HG03520 (cell line): Measurements from ENCODE around the gene ZFAND5.

ENCODE experiments used
- ATAC-seq: cut with Tn5 transposase; IDR thresholded peaks from one replicate; pipeline ENCODE4 v1.9.1; 2021; ENCODE audit warnings: mild to moderate bottlenecking, moderate library complexity; ENCODE audit not compliant: unreplicated experiment

The ZFAND5 gene, protein sequence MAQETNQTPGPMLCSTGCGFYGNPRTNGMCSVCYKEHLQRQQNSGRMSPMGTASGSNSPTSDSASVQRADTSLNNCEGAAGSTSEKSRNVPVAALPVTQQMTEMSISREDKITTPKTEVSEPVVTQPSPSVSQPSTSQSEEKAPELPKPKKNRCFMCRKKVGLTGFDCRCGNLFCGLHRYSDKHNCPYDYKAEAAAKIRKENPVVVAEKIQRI

DNA sequence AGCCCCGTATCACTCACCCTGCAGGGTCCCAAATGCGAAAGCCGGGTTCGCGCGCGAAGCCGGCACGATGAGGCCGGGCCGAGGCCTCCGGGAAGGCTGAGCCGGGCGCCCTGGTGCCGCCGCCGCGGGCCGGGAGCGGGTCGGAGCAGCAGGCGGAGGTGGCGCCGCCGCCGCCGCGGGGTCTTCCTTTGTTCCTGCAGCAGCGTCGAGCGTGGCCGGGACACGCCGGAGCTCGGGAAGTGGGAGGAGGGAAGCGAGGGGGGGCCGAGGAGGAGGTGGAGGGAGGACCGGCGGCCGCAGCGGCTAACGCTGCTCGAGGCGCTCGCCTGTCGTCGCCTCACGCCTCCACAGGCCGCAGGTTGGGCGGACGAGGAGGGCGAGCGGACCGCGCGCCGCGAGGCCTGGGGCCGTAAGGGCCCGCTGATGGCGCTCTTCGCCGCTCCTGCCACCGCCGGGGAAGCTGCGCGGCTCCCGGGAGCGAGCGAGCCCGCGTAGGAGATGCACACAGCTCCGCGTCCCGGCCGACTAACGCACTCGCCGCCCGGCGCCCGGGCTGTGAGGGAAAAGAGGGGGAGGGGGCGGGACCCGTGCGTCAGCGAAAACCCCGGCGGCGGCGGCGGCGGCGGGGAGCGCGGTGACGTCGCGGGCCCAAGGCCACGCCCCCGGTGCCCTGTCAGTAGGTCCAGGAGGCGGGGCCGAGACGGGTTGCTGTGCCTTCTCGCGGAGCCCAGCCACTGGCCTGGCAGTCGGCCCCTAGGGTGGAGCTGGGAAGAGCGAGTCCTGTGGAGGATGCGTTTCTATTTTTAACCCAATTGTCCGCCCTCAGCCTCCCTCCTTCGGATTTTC, at the start of gene ZFAND5:
Gene ZFAND5 (minus strand): TSS at position 530 of the 846 bp plus-strand sequence. CDS start 4,430 bp downstream, outside the sequence.
- peak; percentile 77 for ATAC-seq

DNA sequence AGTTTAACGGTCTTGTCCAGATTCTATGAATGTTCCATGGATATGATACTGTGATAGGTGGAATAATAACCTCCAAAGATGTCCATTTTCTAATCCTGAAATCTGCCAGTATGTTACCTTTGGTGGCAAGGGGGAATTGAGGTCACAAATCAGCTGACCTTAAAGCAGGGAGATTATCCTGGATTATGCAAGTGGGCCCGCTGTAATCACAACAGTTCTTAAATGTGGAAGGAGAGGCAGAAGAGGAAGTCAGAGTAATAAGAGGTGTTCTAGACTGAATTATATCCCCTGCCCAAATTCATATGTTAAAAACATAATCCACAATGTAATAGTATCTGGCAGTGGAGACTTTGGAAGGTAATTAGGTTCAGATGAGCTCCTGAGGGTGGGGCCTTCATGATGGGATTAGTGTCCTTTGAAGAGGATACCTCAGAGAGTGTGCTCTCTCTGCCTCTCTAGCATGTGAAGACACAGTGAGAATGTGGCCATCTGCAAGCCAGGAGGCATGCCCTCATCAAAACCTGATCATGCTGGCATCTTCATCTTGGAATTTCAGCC, 47.6 kb upstream of the ZFAND5 start:
- ATAC-seq: no peak

DNA sequence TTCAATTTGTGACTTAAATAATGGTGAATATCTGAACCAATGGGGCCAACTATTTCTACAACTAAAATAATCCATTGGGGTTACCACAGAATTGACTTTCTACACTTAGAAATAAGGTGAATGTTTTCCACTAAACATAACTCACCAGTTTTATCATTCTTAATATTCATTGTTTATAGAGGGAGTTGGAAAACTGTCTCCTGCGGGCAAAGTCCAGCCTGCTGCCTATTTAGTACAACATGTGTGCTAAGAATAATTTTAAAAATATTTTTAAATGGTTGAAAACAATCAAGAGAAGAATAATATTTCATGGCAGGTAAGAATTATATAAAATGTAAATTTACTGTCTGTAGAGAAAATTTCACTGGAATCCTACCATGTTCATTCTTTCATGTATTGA, 45.2 kb upstream of the ZFAND5 start:
- ATAC-seq: no peak

DNA sequence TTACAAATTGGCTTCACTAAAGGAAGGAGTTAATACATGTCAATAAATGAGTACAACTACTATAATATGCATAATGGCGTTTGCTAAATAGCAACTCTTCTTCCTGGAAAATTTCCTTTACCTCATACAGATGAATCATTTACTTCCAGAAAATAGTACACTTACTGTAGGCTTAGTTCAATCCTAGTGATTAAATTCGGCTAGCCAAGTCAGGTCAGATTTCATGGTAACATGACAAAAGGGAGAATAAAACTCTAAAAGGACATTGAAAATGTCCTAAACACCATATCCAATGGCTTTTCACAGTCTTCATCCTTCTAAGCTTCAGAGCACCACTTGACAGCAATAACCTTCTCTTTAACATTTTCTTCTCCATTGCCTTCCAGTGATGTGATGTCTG, 42.1 kb upstream of the ZFAND5 start:
- ATAC-seq: no peak

DNA sequence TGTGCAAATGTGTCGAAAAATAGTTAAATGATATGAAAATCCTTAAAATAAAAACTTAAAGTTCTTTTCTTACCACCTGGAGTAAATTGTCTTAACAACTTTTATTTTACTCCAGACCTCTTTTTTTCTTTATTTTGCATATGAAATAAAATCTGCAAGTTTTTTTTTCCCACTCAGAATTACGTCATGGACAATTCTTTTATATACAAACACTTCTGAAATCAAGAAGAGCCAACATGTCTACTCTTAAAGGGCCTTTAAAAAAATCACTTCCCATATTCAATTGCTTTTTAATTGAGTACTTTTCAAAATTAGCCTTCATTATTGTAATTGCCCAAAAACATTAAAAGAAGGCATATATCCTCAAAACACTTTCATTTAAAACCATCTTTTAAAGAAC, 37.7 kb upstream of the ZFAND5 start:
- ATAC-seq: no peak

DNA sequence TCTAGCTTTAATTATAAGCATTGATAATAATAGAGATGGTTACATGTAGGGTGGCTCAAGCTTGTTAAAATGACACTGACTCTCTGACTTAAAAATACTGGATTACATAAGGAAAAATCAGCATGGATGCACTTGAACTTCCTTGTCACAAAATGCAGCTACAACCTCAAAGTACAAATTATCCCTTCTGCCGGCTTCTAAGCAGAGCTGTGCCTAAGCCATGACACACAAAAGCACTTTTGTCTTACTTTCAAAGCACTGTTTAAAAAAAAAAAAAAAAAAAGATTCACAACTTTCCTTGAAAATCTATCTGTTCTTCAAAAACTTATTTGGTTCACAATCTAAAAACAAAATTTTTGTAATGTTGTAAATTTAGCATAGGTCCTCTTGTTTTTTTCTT, 36.4 kb upstream of the ZFAND5 start:
- no peak for ATAC-seq

DNA sequence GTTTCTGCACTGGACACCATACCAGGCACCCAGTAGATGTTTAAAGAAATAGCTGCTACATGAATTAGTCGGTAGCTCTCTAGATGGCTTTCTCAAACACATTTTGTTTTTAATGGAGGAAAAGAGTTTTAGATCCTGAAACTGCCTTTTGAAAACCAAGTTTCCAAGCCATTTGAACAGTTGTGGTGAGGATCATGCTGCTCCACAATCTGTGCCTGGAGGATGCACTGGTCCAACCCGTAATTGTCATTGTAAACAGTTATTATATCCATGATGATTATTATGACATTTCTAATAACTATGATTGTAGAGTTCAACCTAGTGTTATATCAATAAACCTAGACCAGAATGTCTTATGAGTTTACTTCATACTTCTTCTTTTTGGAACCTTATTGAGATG, 35.9 kb upstream of the ZFAND5 start:
- no peak for ATAC-seq

DNA sequence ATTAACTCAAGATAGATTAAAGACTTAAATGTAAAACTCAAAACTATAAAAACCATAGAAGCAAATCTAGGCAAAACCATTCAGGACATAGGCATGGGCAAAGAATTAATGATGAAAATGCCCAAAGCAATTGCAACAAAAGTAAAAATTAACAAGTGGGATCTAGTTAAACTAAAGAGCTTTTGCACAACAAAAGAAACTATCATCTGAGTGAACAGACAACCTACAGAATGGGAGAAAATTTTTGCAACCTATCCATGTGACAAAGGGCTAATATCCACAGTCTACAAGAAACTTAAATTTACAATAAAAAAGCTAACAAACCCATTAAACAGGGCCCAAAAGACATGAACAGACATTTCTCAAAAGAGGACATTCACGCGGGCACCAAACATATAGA, 34.4 kb upstream of the ZFAND5 start:
- no peak for ATAC-seq

DNA sequence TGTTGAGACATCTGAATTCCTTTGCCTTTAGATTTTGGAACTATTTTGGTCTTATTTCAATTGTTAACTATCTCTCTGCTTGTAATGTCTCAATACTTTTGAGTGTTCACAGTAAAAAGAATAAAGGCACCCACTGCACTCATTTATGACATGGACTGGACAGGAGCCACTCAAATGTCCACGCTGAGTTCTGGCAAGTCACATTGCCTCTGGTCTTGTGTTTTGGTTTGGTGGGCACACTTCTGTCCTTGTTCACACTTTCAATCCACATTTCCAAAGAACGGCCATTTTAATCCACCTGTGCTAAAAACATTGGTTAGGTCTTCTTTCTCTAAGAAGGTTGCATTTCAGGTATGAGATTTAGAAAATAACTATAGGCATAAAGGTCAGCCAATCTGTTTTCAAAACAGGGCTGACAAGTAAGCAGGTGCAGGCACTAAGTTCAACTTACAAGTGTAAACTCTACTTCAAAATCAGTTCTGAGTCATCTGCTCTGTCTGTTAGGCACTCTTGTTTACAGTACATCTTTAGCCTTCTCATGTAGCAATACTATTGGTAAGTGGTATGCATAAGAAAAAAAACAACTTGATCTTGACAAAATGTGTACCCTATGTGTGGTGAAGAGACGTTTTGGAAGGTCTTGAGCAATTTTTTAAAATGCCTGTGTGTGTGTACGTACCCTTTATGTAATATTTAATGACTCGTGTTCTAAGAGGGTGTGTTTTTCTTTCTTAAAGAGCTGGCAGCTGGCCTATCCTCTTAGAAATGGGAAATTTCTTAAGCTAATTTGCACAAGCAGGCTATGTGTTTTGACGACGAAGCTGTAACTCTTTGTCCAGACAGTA, 31.5 kb upstream of the ZFAND5 start:
- no peak for ATAC-seq

DNA sequence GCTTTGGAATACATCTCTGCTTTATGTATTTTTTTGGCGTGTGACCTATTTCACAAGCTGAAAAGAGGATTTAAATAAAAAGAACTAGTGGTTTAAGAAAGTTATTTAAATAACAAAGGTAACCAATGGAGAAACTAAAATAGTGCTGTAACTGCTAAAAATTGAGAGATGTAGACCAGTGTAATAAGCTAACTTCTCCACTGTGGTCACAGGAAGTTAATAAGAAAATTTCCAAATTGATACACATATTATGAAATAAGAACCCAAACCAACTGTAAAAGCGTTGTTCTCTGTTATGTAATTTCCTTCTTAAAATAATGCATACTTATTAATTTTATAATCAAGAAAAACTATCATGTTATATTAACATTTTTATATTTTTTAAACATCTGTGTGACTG, 29.1 kb upstream of the ZFAND5 start:
- ATAC-seq: no peak

DNA sequence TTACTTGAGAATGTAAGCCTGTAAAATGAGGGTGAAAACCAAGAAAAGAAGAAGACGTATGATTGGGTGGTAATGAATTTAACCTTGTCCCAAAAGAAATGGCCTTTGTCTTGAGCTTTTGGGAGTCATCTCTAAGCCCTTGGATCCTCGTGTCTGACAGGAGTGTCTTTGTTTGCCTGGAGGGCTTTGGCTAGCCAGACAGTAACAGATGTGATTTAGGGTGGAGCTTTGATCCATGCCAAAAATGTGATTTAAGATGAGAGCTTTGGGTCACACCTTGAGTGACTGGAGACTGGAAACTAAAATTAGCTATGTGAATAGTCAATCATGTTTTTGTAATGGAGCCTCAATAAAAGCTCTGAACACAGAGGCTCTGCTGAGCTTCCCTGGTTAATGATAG, 25.9 kb upstream of the ZFAND5 start:
- ATAC-seq: no peak

DNA sequence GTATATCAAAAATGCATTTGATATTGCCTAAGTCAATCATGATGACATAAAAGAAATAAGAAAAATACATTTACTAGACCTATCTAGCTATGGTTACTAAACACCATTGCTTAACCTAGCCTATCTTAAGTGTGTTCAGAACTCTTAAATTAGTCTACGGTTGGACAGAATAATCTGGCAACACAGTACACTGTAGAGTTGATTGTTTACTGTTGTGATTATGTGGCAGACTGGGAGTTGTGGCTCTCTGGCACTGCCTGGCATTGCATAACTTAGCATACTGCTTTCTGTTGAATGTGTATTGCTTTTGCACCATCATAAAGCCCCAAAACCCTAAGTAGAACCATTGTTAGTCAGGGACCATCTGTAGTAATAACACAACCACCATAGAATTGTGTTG, 21.2 kb upstream of the ZFAND5 start:
- ATAC-seq: no peak

DNA sequence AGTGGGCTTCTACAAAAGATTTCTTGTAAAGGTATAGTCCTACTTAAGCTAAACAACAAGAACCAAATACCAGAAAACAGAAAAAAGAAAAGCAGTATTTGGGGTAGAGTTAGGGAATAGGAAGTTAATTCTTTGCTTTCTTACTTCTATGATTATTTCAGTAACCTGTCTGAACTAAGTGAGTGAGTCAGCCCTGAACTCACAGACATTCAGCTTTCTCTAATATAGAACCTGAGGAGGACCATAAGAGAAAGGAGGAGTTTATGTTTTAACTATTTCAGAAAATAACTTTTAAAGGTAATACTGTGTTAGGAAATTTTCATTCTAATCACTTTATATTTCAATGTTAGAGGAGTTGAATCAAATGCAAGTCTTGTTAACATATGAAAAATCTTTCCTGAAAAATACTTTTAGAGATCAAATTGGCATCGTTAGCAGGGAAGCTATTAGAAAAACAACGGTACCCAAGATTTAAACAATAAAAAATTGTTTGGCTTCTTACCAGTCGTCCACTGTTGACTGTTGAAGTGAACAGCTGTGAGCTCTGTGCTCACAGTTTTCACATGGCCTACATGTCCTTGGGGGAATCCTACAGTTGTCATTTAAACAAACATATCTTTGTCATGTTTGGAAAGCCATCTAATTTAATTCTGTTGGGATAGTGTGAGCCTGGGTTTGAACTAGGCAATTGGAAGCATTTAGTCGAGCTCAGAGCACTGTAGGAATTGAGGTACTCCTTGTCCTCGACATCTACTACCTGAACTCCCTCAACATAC, 19.9 kb upstream of the ZFAND5 start:
- ATAC-seq: no peak

DNA sequence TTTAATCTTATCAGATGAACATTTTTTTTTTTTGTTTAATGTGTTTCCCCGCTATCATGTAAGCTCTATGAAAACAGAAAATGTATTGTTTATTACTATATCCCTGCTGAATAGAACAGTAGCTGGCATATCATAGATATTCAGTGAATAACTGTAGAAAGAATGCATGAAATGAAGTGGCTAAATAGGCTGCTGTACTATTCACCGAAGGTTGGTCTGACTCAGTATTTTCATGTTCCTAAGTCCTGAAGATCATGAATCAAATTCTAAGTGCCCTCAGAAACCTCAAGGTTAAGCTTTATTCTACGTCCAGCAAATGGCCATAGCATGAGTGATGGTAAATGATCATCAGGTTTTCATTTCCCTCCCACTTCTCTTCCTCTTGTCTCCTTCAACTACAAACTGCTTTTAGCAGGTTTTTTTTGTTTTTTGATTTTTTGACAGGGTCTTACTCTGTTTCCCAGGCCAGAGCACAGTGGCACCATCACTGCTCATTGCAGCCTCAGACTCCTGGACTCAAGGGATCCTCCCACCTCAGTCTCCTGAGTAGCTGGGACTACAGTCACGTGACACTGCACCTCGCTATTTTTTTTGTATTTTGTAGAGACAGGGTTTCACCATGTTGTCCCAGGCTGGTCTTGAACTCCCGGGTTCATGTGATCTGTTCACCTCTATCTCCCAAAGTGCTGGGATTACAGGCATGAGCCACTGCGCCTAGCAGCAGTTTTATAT, 19.1 kb upstream of the ZFAND5 start:
- ATAC-seq: no peak

DNA sequence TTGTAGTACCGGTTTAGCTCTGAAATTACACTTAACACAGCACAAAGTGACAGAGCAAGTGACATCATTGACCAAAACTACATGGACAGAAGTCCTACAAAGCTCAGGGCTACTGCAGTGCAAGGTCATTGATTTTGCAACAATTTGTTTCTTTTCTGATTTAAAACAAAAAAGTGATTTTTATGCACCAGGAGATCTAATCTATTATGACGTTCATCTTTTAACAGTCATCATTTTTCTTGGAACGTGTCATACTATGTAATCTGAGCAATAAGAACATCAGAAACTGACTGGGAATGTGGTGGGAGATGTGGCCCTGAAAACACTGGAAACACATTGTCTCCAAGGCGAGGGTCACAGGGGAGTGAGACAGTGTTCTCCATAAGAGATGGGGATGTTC, 17.4 kb upstream of the ZFAND5 start:
- no peak for ATAC-seq

DNA sequence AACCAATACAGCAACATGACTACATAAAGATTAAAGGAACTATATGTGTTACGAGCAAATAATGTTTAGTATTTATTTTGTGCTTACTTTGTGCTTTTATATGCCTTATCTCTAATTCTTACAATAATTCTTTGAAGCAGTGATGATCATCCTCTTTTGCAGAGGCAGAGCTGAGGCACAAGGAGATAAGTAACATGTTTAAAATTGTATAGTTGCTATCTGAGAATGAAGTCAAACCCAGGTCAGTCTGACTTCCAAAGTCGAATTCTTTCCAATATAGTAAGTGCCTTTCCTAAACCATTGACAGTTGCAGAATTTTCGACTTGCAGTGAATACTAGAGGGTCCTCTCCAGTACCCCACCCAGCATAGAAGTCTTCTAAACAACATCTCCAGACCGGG, 12.0 kb upstream of the ZFAND5 start:
- no peak for ATAC-seq

DNA sequence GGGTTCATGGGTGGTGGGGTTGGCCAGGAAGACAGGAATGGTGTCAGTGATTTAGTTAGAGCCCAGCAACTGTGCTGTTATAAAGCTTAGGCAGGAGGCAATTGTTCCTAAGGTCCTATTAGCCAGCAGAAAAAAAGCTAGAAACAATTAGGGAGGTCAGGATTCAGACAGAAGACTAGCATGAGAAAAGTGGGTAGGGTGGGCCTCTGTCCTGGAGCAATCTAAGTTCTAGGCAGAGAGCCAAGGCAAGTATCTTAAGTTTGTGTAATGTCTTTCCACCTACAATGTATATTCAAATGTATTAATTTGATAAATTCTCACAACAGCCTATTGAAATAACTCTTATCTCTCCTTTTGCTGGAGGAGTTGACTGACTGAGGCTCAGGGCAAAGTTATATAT, 6.1 kb upstream of the ZFAND5 start:
- ATAC-seq: no peak

DNA sequence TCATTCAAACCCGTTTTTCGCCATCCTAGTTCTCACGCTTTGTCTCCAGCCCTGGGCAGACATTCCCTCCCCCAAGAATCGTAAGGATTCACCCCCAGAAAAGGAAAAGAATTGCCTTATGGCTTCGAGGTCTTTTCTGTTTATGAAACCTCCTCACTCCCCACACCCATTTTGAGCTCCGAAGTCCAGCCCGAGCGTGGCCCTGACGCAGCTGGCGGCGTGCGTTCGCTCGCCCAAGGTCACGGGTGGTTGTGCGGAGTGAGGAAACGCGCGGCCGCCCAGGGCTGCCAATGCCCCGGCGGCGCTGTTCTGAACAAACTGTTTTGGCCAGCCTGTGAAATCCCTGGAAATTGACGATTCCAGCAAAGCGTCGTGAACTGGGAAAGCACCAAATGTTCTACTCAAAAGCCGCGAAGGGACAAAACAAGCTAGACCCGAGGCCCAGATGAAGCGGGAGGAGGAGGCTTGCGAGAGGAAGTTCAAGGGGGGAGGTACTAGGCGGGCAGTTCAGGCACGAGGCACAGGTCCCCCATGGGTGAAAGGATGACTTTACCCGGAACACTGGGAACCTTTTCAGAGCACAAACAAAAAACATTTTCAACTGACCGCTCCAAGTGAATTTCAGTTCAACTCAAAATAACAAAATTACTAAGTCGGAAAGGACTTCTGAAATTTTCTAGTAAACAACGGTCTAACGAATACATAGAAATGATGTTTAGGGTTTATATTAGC, 683 bp upstream of the ZFAND5 start:
- ATAC-seq: peak; percentile 24
